HL-60/S4 (cell line): ENCODE results near the gene FBXO41.

ENCODE experiments used
- in situ Hi-C: fragments of 300-500 bp; cut with MboI; formaldehyde crosslinking; loops from 2 replicates; pipeline ENCODE4 v1.14.3; 2022; ENCODE audit warnings: low sequenced_read_pairs

The FBXO41 gene

DNA sequence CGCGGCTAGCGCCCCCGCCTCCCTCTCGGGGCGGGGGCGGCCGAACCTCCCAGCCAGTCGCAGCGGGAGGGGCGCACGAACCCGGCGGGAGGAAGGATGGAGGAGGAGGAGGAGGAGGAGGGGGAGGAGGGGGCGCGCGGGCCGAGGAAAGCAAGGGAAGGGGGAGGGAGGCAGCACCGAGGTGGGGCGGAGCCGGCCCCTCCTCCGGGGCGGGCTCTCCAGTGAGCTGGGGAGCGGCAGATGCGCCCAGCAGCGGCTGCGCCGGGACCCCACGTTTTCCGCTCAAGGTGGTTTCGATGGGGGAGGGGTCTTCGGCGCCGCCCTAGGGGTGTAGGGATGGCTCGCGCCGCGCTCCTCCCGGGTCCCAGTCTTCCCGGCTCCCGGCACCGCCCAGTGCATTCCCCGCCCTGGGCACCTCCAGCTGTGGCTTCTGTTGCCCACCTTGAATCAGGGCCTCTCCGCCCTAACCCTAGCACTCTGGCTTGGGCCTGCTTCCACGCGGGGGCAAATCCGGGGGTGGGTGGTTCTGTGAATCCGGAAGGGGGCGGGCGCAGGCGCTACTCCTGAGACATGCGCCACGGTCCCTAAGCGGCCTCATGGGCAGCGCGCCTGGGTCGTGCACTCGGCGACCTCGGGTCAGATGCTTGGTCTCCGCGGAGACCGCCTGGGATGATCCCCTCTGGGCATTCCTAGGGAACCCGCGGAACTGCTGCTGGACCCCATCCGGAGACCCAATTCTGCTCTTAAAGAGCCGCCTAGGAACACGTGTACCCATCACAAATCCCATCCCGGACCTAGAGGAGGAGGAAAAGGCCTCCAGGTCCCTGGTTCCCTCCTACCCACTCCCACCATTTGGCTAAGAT, at the start of gene FBXO41:
Gene FBXO41, minus strand, starts transcription at position 183 of the 863 bp plus-strand sequence. CDS start 14,848 bp downstream, outside the sequence.
- in situ Hi-C loops: no loop called here

DNA sequence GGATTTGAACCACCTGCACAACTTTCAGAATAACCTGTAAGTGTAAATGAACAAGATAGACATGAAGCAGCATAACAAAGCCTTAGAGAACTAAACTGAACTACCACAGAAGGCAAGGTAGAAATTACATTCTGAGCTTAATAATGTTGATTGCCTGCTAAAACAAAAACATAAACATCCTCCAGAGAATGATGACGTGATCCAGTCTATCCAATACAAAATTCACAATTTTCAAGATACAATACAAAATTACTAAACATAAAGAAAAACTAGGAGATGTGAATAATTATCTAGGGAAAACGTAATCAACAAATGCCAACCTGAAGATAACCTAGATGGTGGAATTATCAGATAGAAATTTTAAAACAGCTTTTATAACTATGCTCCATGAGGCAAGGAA, 49.8 kb upstream of the FBXO41 start:
- in situ Hi-C loops: no loop called here

- in situ Hi-C loops: no loop called here
Observed at GRCh38 chr2:73333564-73333963, 49.3 kb upstream of the FBXO41 start.

DNA sequence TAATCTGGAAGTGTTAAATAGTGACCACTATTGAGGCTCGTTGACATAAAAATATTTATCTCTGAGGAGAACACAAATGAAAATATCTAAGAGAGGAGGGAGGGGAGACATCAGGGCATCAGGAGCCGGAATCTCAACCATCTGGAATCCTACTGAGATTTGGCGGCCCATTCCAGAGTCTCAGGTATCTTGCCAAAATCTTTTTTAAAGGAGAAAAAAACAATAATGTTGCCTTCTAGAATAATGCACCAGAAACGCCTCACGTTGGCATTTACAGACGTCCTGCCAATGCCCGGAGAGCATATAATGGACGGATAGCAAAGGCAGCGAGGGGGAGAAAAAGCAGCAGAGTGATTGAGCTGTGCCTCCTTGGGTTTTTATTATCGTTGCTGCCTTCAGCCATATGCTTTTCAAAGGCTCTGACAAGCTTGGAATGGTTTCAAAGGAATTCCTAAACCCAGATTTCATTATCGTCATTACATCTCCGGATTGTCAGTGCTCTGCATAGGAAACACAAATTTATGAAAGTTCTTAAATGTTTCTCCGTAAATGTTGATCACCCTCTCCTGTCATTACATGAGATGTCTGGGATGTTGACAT, 39.9 kb upstream of the FBXO41 start:
- in situ Hi-C loops: no loop called here

DNA sequence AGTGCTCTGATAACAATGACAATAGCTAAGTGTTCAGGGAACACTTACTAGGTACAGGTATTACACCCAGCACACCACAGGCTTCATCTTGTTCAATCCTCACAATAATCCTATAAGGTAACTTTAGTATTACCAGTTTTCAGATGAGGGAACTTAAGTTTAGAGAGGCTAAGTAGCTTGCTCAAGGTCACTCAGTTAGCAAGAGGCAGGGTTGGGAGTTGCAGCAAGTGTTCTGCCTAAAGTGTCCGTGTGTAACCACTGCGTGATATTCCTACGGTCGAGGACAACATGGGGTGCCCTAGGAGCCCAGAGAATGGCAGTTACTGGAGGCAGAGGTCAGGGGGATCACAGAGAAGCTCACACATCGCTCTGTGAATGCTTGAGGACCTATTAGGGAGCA, 39.3 kb upstream of the FBXO41 start:
- in situ Hi-C loops: no loop called here

GRCh38 chr2:73314441-73314840, 30.2 kb upstream of the FBXO41 start:
- in situ Hi-C loops: no loop called here

GRCh38 chr2:73307720-73308119, 23.4 kb upstream of the FBXO41 start:
- in situ Hi-C loops: no loop called here

DNA sequence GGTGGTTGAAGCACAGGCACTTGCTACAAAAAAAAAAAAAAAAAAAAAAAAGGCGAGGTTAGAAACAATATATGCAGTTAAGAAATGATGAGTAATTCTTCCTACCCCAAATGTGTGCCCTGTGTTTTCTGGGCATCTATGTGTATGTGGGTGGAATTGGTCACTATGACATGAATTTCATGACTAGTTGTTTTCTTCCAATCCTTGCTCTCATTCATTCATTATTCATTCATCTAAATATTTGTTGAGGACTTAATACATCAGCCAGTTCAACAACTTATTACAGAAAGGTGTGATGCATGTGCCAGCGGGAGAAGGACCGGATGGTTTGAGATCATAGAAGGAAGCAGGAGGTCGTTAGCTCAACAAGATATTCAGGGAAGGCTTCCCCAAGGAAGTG, 17.4 kb upstream of the FBXO41 start:
- in situ Hi-C loops: no loop called here

DNA sequence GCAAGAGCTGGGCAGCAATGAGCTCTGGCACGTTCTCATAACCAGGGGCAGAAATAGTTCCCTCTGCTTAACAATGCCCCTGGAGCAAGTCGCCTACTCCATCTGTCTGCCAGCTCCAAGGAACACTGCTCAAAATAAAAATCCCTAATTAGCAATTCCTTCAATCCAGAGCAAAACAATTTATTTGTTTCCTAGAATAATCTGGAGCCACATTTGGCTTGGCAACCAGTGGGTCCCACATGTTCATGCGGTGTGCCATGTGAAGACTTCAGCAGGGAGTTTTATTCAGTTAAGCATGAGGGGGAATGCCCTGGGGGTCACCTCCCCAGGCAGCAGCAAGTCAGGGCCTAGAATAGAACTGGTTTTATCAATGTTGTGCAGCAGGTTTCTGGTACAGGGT, 16.6 kb upstream of the FBXO41 start:
- in situ Hi-C loops: no loop called here

DNA sequence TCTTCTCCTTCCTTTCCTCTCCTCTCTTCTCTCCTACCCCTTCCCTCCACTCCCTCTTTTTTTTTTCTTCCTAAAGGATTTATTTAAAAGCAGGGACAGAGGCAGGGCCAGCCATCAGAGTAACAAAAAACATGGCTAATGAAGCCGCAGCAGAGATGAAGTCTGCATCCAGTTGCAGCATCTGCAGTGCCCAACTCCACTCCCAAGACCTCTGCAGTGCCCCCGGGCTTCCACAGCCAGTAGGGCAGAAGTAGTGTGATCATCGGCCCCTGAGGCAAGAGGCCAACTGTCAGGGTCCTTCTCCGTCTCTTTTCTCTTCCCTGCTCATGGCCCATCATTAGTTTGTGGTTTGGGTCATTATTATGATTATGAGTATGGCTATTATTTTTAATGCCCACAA, 13.3 kb upstream of the FBXO41 start:
- in situ Hi-C loops: no loop called here

DNA sequence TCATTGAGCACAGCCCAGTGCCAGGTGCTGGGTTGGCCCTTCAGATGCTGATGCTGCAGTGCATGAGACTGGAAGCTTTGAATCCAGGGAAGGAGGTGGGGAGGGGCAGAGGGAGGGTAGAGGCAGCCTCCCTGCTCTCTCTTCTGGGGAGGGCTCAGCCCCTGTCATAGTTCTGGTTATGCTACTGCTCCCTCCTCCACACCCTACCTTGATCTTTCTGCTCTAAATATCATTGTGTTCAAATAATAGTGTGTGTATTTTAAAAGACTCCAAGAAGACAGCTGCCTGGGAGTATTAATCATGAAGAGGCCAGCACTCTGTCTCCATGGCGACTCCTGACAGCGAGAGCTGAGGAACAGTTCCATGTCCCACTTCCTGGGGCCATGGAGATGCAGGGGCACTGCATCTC, 12.9 kb upstream of the FBXO41 start:
- in situ Hi-C loops: no loop called here

DNA sequence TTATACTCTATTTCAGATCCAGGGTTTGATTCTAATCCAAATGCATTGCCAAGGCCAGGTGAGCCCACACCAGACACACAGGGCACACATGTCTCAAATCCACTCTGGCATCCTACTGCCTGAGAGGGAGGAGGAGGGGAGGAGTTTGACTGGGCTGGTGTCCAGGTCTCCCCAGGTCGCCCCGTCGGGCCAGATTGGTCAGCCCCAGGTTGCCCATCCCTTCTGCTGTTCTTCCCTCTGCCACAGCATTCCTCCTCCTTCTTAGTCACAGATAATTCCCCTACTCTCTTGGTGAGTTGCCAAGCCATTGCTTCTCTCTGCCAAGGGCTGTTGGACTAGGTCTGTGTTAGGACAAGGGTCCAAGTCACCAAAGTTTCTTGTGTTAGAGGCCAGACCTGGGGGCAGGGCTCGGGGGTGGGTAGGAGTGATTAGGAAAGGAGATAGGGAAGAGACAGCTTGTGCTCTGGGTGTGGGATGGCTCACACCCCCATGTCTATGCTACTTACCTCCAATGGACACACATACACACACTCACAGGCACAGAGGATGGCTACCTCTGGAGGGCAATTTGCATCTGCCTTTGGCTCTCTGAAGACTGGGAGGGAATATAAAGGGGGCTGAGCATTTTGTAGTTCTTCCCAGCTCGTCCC, 11.6 kb upstream of the FBXO41 start:
- in situ Hi-C loops: no loop called here

- in situ Hi-C loops: no loop called here
Observed at GRCh38 chr2:73294239-73294638, 10.0 kb upstream of the FBXO41 start.

DNA sequence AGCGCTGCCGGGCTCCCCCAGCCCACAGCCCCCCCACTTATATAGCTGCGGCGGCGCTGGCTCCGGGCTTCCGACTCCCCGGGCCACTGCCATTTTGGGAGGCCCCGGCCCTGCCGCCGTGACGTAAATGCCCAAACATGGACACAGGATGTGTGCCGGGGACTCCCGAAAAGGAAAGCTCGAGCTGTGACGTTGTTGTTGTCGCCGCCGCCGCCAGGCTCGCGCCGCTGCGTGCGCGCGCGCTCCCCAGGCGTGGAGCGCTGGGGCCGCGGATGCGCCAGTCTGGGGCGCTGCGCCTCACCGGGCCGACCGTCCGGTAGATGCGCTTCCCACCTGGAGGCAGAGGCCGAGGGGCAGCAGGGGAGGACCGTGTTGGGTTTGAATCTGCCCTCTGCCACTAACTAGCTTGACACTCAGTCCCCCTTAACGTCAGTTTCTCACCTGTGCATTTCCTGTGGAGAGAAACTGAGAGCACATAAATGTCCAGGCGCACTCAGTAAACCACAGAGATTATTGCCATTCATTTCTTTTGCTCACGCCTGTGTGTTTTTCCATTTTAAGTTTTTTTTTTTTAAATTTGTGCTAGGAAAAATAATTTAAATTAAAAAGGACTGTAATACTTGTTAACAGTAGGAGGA, 9.4 kb upstream of the FBXO41 start, which contains the start of gene EGR4:
Gene EGR4, minus strand, starts transcription at position 15 of the 638 bp plus-strand sequence. CDS start 231 bp downstream, outside the sequence.
- in situ Hi-C loops: no loop called here

DNA sequence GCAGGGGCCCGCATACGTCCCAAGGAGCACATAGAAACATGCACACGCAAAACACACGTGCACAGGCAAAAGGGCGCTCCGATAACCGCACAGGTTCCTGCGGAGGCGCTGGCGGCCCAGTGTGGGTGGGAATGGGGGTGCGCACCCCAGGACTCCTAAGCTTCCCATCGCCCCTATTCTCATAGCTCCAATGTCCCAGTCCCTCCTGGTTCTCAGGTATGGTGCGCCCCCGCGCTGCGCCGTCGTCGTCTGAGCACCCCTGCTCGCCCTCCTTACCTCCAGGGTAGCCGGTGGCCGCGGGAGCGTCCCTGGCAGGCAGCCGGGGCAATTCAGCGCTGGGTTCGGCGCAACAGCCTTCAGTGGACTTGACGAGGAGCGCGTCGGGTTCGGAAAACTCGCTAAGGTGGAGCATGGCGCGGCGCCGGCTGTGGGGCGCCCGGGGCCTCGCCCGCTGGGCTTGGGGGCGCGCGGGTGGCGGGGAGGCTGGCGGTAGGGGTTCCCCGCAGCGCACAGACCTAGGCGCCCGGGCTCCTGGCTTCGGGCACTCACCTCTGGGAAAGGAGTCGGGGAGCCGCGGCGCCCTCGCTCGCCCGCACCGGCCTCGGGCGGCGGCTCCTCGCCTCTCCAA, 8.7 kb upstream of the FBXO41 start:
- in situ Hi-C loops: no loop called here

GRCh38 chr2:73292316-73292905, 8.1 kb upstream of the FBXO41 start:
- in situ Hi-C loops: no loop called here

DNA sequence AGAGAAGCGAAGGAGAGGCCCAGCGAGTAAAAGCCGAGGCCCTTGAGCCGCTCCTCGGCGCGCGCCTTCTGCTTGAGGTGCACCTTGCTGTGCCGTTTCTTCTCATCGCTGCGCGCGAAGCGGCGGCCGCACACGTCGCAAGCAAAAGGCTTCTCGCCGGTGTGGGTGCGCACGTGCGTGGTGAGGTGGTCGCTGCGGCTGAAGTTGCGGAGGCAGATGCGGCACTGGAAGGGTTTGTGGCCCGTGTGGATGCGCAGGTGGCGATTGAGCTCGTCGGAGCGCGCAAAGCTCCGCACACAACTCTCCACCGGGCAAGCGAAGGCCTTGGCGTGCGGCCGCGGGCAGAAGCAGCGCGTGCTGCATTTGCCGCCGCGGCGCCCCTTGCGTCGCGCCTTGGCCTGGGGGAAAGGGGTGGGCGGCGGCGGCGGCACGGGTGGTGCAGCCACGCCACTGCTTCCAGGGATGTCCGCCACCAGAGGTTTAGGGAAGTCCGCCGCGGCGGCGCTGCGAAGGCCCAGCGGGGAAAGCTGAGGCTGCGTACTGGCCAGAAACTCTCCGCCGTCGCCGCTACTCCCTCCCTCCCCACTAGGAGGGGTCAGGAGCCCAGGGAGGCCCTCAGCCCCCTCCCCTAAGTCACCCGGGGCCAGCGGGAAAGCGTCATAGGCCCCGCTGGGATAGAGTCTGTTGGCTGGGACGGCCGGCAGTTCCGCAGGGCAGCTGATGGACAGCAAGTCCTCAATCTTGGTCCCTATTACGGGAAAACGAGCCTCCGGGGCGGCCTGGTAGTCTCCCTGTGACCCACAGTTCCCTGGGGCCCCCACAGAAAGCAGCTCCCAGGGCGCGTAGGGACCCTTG, 7.4 kb upstream of the FBXO41 start:
- in situ Hi-C loops: no loop called here

- in situ Hi-C loops: no loop called here
Observed at GRCh38 chr2:73291093-73291460, 6.8 kb upstream of the FBXO41 start.

- in situ Hi-C loops: no loop called here
Observed at GRCh38 chr2:73290049-73290839, 6.0 kb upstream of the FBXO41 start.
